ENCODE measurements around the gene GCK. TPM values are rescaled to one million over a fixed set of nuclear protein-coding genes. Genes with fewer than 3 reads are reported as not detected.

GCK gene
- total and polyA plus RNA-seq, 2 of the 13 experiments (the other 11 are each of a cell fraction or from before 2014, with no cell fraction given) = not detected

DNA sequence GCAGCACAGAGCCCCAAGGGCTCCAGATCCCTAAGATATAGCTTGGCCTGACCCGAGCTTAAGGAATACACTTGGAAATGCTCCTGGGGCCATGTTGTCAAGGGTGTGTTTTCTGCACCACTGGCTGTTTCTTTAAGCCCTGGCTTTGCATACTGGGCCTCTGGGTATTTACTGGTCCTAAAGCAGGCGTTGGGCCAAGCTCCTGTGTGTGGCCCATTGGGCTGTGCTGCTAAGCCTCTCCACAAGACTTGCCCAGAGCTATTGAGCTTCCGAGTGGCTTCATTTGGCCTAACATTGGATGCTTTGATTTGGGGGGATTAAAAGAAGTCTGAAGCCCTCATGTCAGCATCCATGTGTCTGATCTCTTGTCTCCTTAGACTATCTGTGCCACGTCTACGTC, 16.8 kb upstream of the GCK start (continued):
- TF ChIP-seq, protein P1, sequence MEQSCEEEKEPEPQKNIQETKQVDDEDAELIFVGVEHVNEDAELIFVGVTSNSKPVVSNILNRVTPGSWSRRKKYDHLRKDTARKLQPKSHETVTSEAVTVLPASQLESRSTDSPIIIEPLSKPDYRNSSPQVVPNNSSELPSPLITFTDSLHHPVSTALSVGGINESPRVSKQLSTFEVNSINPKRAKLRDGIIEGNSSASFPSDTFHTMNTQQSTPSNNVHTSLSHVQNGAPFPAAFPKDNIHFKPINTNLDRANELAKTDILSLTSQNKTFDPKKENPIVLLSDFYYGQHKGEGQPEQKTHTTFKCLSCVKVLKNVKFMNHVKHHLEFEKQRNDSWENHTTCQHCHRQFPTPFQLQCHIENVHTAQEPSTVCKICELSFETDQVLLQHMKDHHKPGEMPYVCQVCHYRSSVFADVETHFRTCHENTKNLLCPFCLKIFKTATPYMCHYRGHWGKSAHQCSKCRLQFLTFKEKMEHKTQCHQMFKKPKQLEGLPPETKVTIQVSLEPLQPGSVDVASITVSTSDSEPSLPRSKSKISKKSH (CRISPR knock-in tag; IDR thresholded peaks at IDR 0.05; ENCODE audit: borderline replicate concordance) = no peak
- TF ChIP-seq LCORL (IDR thresholded peaks at IDR 0.05) = no peak
- TF ChIP-seq LCORL (CRISPR knock-in tag; IDR thresholded peaks at IDR 0.05) = no peak
- TF ChIP-seq NFATC3 (CRISPR knock-in tag; IDR thresholded peaks at IDR 0.05) = no peak
- TF ChIP-seq PTBP1 (IDR thresholded peaks at IDR 0.05; ENCODE audit: low read depth, low read length, poor library complexity, severe bottlenecking) = no peak
- no peak for TF ChIP-seq SCMH1 (CRISPR knock-in tag; IDR thresholded peaks at IDR 0.05; ENCODE audit: borderline replicate concordance)

DNA sequence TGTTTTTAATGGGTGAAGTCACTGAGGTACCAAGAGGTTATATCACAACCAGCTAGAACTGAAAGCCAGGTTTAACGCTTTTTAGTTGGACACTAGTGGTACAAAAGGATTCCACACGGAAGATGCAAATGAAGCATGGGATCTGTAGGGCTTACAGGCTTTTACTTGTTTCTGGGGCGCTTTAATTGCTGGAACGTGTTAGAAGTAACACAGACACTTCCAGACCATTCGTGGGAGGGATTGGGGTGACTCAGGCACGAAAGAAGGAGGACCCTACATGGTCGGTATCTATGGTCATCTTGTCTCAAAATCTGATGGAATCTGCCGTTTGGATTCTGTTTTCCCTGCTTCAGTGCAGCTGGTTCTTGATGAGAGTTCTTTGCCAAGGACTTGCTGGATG, 12.6 kb upstream of the GCK start:
- Histone ChIP-seq H3K79me2 (ENCODE audit: insufficient read depth, low read length) (peaks cover 25% of the 10 kb centered on the region), H3K9me3 (ENCODE audit: low read length) (no peaks in the 10 kb centered on the region), H2AFZ (ENCODE audit: low read length) (no peak overlapping the region), H3K4me2 (ENCODE audit: low read depth, low read length) (peak overlapping the region; percentile 89), H3K9ac (ENCODE audit: insufficient read depth, low read depth, low read length) (peak overlapping the region; percentile 75), H3K27me3 (ENCODE audit: control insufficient read depth in 1 of 2, insufficient read depth in 2 of 2, low read length in 2 of 2) (no peaks in the 10 kb centered on the region; a peak in 2 of 5 replicates), H3K4me3 (replicated peaks in 1 of 3; ENCODE audit: insufficient read depth in 1 of 3, low read depth in 2 of 3, low read length in 3 of 3) (peak overlapping the region; percentile 87 to 100 (median 98)), H3K27ac (ENCODE audit: extremely low read length, insufficient read depth, low read length) (no peak overlapping the region), H3K4me1 (ENCODE audit: insufficient read depth, low read length) (peaks cover 9% of the 10 kb centered on the region), H3K36me3 (replicated peaks in 1 of 2; ENCODE audit: control insufficient read depth in 1 of 2, insufficient read depth in 2 of 2, low read length in 2 of 2) (peaks cover 13 to 30% of the 10 kb centered on the region in 2 experiments), H4K20me1 (ENCODE audit: insufficient read depth, low read length) (no peaks in the 10 kb centered on the region)
- ATAC-seq = no peak
- TF ChIP-seq EEA1 (CRISPR knock-in tag; IDR thresholded peaks at IDR 0.05; ENCODE audit: borderline replicate concordance) (no peak), ZNF10 (CRISPR knock-in tag; IDR thresholded peaks at IDR 0.05; ENCODE audit: borderline replicate concordance, low read depth) (no peak), FOSL1 (CRISPR knock-in tag; IDR thresholded peaks at IDR 0.05; ENCODE audit: borderline replicate concordance) (no peak), ZNF432 (CRISPR knock-in tag; IDR thresholded peaks at IDR 0.05; ENCODE audit: borderline replicate concordance) (no peak)
- POLR2A ChIA-PET = interaction anchor here (1.6 kb wide), 1 partner anchor 15 kb away, joined by 6 read pairs; no protein-coding TSS in a partner anchor
- BruUV-seq (replicated peaks) = no TSS peak
- WGBS (ENCODE audit: low lambda C conversion rate) = 6% methylated on average over 8 of the region's 8 CpGs
- FAIRE-seq = no peak
- CTCF ChIA-PET (ENCODE audit: low intra/inter-chr PET ratio, low total read pairs) = no interaction called here
- in situ Hi-C loops (cut with HindIII; ENCODE audit: extremely low pct_ligation_motif_present, low pct_unique_long_range_greater_than_20kb) (no loop called here), intact Hi-C loops (cut with micrococcal nuclease; ENCODE audit: unreplicated experiment) (no loop called here)
- DNase-seq (ENCODE audit: low spot score) = no peak

Data from HepG2 (cell line).